Adrenal gland (tissue), 12 donors: Measurements from ENCODE around the gene CPD. TPM values are rescaled to one million over a fixed set of nuclear protein-coding genes. Genes with fewer than 3 reads are reported as not detected.
"Not testable (repeated sequence)": the region's sequence is repeated elsewhere in the genome, so short reads cannot be mapped to it uniquely, and the experiment has no call there.

Source experiments
- DNase-seq, 7 donors: peaks; one replicate each; pipeline ENCODE4 v3.0.0-alpha.2; 2019 to 2020
- H3K27ac ChIP-seq, 5 donors: fragments of 200-600 bp; sonication (generic) in 4 of 5; 1 replicate in 3 of 5; 2 replicates in 2 of 5; pipeline versions ENCODE4 v1.5.1 to v1.8.0; 2016 to 2020; ENCODE audit warnings: mild to moderate bottlenecking in 1 of 5
- H3K27me3 ChIP-seq: fragments of 200-600 bp; 2 replicates; pipeline ENCODE4 v1.8.0; 2021
- H3K36me3 ChIP-seq, 2 donors: fragments of 200-600 bp; replicated peaks in 1 of 2; 1 replicate in 1 of 2; 2 replicates in 1 of 2; pipeline versions ENCODE4 v1.5.1 to v1.8.0; 2018 to 2022
- H3K4me1 ChIP-seq, 2 donors: fragments of 200-600 bp; replicated peaks in 1 of 2; 1 replicate in 1 of 2; 2 replicates in 1 of 2; pipeline versions ENCODE4 v1.5.1 to v1.8.0; 2018 to 2021
- H3K4me3 ChIP-seq, 4 donors: fragments of 200-600 bp; sonication (generic) in 3 of 4; one replicate each; pipeline ENCODE4 v1.5.1; 2016 to 2018
- H3K9me3 ChIP-seq, 3 donors: fragments of 200-600 bp; sonication (generic) in 1 of 3; replicated peaks in 1 of 3; 1 replicate in 2 of 3; 2 replicates in 1 of 3; pipeline versions ENCODE4 v1.5.1 to v1.8.0; 2016 to 2021
- POLR2A ChIP-seq, 2 donors: fragments of 450-650 bp; IDR thresholded peaks; one replicate each; pipeline ENCODE4 v1.6.1; 2017; ENCODE audit warnings: antibody characterized with exemption in 2 of 2, mild to moderate bottlenecking in 2 of 2, moderate library complexity in 1 of 2
- WGBS, 4 donors: extraction: QIAGEN DNeasy Blood & Tissue Kit in 2 of 4; methylation state at CpG; one replicate each; pipeline versions ENCODE4 v1.1.5 to v1.1.7; 2013 to 2017; 5-methylcytosine and 5-hydroxymethylcytosine counted together
- intact Hi-C, 2 donors: fragments of 100-400 bp; cut with DNase I; formaldehyde crosslinking; loops; one replicate each; pipeline versions ENCODE4 v1.14.1 to v1.15.0; 2022 to 2023
- polyA plus RNA-seq, 3 donors: library from polyadenylated mRNA; stranded (reverse); fragments of 200-250 nt in 2 of 3; fragments of 350-450 nt in 1 of 3; fragmentation: Illumina TruSeq in 1 of 3; extraction: RNeasy Lipid Tissue Mini Kit (QIAGEN cat#74804) in 1 of 3; gene quantifications; one replicate each; pipeline ENCODE4 v1.2.3, GENCODE V29; 2013 to 2014
- total RNA-seq, 9 donors: library from RNA; depleted of rRNA in 4 of 9; stranded (reverse); fragments of >200 nt in 4 of 9; fragments of 120-200 nt in 1 of 9; fragmentation: NEBNext Ultra II Directional in 1 of 9; extraction: Animal tissue kit (Norgen Biotek cat#: 25700) in 1 of 9; gene quantifications; one replicate each; pipeline versions ENCODE4 v1.1.0 to v1.2.4, GENCODE V29; 2013 to 2023
- TF ChIP-seq, protein P1 (sequence below), 6 experiments: fragments of 450-650 bp in 4 of 6; fragments of 200-600 bp in 2 of 6; sonication (generic) in 1 of 6; IDR thresholded peaks; 1 replicate in 5 of 6; 2 replicates in 1 of 6; pipeline versions ENCODE4 v1.5.1 to v1.8.0; 2016 to 2021; ENCODE audit warnings: antibody characterized with exemption in 6 of 6, mild to moderate bottlenecking in 2 of 6, moderate library complexity in 1 of 6
- donor health status: healthy with polysubstance abuse.
- donor health status: Bipolar disorder and iron deficiency.
- donor health status: DM: yes; HTN: yes; CAD: no.
- donor health status: DM: no; HTN: no; CAD: no.
- donor health status: DM: no; HTN: no; CAD: no.
- donor health status: DM: yes; HTN: yes; CAD: no.

CPD gene
- total and polyA plus RNA-seq, 12 donors = 4.2 to 52.8 (median 33.0) TPM

DNA sequence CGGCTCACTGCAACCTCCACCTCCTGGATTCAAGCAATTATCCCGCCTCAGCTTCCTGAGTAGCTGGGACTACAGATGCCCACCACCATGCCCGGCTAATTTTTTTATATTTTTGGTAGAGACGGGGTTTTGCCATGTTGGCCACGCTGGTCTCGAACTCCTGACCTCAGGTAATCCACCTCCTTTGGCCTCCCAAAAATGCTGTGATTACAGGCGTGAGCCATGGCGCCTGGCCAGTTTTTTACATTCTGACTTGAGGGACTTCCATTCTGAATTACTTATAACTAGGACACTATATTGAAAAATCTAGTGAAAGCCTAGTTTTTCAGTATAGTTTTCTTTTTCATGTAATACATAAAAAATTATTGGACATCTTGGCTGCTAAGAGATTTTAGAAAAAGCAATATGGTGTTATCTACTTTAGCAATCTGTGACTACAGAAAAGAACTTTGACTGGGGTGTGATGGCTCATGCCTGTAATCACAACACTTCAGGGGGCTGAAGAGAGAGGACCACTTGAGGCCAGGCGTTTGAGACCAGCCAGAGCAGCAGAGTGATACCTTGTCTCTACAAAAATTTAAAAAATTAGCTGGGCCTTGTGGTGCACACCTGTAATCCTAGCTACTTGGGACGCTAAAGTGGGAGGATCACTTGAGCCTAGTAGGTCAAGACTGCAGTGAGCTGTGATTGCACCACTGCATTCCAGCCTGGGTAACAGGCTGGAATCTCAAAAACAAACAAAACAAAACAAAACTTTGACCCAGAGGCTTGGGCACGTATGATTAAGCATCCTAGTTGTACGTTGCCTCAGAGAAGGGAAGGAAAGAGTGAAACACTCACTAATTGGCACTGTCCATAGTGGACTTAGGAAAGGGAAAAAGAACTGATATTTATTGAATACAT is 71.6 kb downstream of the CPD start:
- Histone ChIP-seq H3K36me3 (peaks cover 0 to 12% of the 10 kb centered on the region in 2 donors), H3K9me3 (no peaks in the 10 kb centered on the region), H3K4me1 (peaks cover 0 to 10% of the 10 kb centered on the region in 2 donors), H3K27me3 (no peaks in the 10 kb centered on the region), H3K27ac (no peak overlapping the region), H3K4me3 (no peak overlapping the region)
- no peak for DNase-seq
- TF ChIP-seq POLR2A (IDR thresholded peaks at IDR 0.05) = no peak
- TF ChIP-seq, protein P1, sequence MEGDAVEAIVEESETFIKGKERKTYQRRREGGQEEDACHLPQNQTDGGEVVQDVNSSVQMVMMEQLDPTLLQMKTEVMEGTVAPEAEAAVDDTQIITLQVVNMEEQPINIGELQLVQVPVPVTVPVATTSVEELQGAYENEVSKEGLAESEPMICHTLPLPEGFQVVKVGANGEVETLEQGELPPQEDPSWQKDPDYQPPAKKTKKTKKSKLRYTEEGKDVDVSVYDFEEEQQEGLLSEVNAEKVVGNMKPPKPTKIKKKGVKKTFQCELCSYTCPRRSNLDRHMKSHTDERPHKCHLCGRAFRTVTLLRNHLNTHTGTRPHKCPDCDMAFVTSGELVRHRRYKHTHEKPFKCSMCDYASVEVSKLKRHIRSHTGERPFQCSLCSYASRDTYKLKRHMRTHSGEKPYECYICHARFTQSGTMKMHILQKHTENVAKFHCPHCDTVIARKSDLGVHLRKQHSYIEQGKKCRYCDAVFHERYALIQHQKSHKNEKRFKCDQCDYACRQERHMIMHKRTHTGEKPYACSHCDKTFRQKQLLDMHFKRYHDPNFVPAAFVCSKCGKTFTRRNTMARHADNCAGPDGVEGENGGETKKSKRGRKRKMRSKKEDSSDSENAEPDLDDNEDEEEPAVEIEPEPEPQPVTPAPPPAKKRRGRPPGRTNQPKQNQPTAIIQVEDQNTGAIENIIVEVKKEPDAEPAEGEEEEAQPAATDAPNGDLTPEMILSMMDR (IDR thresholded peaks at IDR 0.05) = no peak
- WGBS, 4 donors = 92 to 96% (median 96%) methylated on average over 12 of the region's 12 CpGs
- intact Hi-C loops = no loop called here

DNA sequence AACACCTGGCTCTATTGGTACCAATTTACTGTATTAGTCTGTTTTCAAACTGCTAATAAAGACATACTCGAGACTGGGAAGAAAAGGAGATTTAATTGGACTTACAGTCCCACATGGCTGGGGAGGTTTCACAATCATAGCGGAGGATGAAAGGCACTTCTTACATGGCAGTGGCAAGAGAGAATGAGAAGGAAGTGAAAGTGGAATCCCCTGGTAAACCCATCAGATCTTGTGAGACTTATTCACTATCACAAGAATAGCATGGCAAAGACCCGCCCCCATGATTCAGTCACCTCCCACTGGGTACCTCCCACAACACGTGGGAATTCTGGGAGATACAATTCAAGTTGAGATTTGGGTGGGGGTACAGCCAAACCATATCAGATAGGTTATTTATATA is 75.9 kb downstream of the CPD start:
- H3K4me1 ChIP-seq = peaks cover 0 to 3% of the 10 kb centered on the region in 2 donors
- no peak overlapping the region for H3K27ac ChIP-seq
- no peak for TF ChIP-seq POLR2A (IDR thresholded peaks at IDR 0.05)
- TF ChIP-seq, protein P1 (IDR thresholded peaks at IDR 0.05) = no peak
- no peak for DNase-seq
- WGBS, 4 donors = 88 to 96% (median 90%) methylated on average over 4 of the region's 4 CpGs
- H3K36me3 ChIP-seq = peaks cover 0 to 12% of the 10 kb centered on the region in 2 donors
- no peak overlapping the region for H3K4me3 ChIP-seq
- H3K27me3 ChIP-seq = no peaks in the 10 kb centered on the region
- intact Hi-C loops = no loop called here
- no peaks in the 10 kb centered on the region for H3K9me3 ChIP-seq

DNA sequence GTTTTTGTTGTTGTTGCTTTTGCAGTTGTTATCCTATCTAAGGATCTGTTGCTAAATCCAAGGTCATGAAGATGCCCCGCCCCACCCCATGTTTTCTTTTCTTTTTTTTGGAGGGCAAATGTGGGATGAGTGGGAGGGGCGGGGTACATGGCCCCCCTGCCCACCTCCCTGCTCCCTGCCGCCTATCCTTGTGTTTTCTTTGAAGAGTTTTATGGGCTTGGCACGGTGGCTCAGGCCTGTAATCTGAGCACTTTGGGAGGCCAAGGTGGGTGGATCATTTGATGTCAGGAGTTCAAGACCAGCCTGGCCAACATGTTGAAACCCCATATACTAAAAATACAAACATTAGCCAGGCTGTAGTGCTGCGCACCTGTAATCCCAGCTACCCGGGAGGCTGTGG is 79.6 kb downstream of the CPD start:
- no peaks in the 10 kb centered on the region for H3K9me3 ChIP-seq
- H3K4me3 ChIP-seq = no peak overlapping the region
- no peak for DNase-seq
- H3K36me3 ChIP-seq = peaks cover 0 to 18% of the 10 kb centered on the region in 2 donors
- H3K4me1 ChIP-seq = no peaks in the 10 kb centered on the region
- TF ChIP-seq, protein P1 (IDR thresholded peaks at IDR 0.05) = no peak
- no peak for TF ChIP-seq POLR2A (IDR thresholded peaks at IDR 0.05)
- no peaks in the 10 kb centered on the region for H3K27me3 ChIP-seq
- H3K27ac ChIP-seq = no peak overlapping the region
- WGBS, 4 donors = 86 to 93% (median 90%) methylated on average over 6 of the region's 6 CpGs
- intact Hi-C loops = no loop called here

- DNase-seq, intact Hi-C loops, H3K27me3 ChIP-seq, H3K4me1 ChIP-seq, H3K4me3 ChIP-seq, H3K9me3 ChIP-seq, H3K27ac ChIP-seq: not testable (repeated sequence)
- peaks cover 0 to 18% of the 10 kb centered on the region in 2 donors for H3K36me3 ChIP-seq
- 93 to 95% (median 94%) methylated on average over 5 of the region's 5 CpGs for WGBS, 4 donors
Observed at GRCh38 chr17:30458797-30459413, 80.2 kb downstream of the CPD start.
